ENCODE data around the gene ZNF101. TPM values are rescaled to one million over a fixed set of nuclear protein-coding genes. Genes with fewer than 3 reads are reported as not detected.

ZNF101 gene
- total and polyA plus RNA-seq, 2 of the 4 experiments (the other 2 are of a cell fraction): 2.8 to 7.3 TPM

- DNase-seq: no peak
- Histone ChIP-seq H3K4me3 (ENCODE audit: insufficient read depth, low read depth, low read length) (no peak overlapping the region), H2AK5ac (ENCODE audit: low read depth, low read length) (no peak overlapping the region), H2BK15ac (ENCODE audit: low read depth, low read length) (no peak overlapping the region), H2BK5ac (ENCODE audit: low read depth, low read length, poor library complexity, severe bottlenecking) (no peak overlapping the region), H3K27me3 (ENCODE audit: control insufficient read depth, insufficient read depth, low read length) (no peaks in the 10 kb centered on the region), H4K20me1 (ENCODE audit: insufficient read depth, low read length) (no peaks in the 10 kb centered on the region), H3K4me1 (ENCODE audit: control insufficient read depth, insufficient read depth, low read length) (0 out of 2 replicates have a peak, but pooled peaks cover 2% of the 10 kb centered on the region), H2AFZ (replicated peaks; ENCODE audit: low read length, poor library complexity) (no peak overlapping the region), H3K36me3 (ENCODE audit: control insufficient read depth, insufficient read depth, low read length) (peaks cover 41% of the 10 kb centered on the region), H3K14ac (replicated peaks; ENCODE audit: low read depth, low read length) (no peak overlapping the region), H3K23ac (ENCODE audit: low read depth, low read length) (no peak overlapping the region), H4K8ac (ENCODE audit: low read depth in 2 of 2, low read length in 2 of 2) (no peak overlapping the region), H3K56ac (ENCODE audit: extremely low read depth, insufficient read depth, low read length) (no peak overlapping the region), H3K9ac (ENCODE audit: low read depth, low read length) (no peak overlapping the region), H4K5ac (ENCODE audit: low read depth, low read length) (no peak overlapping the region), H2BK20ac (ENCODE audit: low read depth, low read length) (no peak overlapping the region), H2BK120ac (ENCODE audit: low read depth, low read length) (no peak overlapping the region), H4K91ac (ENCODE audit: insufficient read depth, low read depth, low read length) (no peak overlapping the region), H3K27ac (ENCODE audit: insufficient read depth, low read length) (no peak overlapping the region), H3K9me3 (ENCODE audit: control insufficient read depth, insufficient read depth, low read length) (no peaks in the 10 kb centered on the region), H3K4ac (ENCODE audit: low read depth, low read length) (no peak overlapping the region), H3K9me1 (ENCODE audit: insufficient read depth, low read length) (peaks cover 3% of the 10 kb centered on the region; the same call in 1 of the 2 replicates), H2AK9ac (replicated peaks; ENCODE audit: low read depth, low read length, poor library complexity) (no peak overlapping the region), H3K18ac (ENCODE audit: low read depth, low read length) (no peak overlapping the region), H3K4me2 (ENCODE audit: low read depth, low read length) (no peak overlapping the region), H3K79me1 (ENCODE audit: low read depth in 1 of 2, low read length in 2 of 2) (peaks cover 3 to 13% of the 10 kb centered on the region in 2 experiments)
- no TSS peak for BruUV-seq (replicated peaks)
- TF ChIP-seq CEBPB (IDR thresholded peaks at IDR 0.05; ENCODE audit: low read depth, low read length): no peak
- TF ChIP-seq CTCF (conservative IDR thresholded peaks at IDR 0.05; ENCODE audit: low read depth, low read length): no peak
- no peak for TF ChIP-seq RAD21 (IDR thresholded peaks at IDR 0.05; ENCODE audit: low read length)
- no peak for TF ChIP-seq SMC3 (IDR thresholded peaks at IDR 0.05; ENCODE audit: low read depth, low read length)
- TF ChIP-seq USF2 (IDR thresholded peaks at IDR 0.05; ENCODE audit: low read depth, low read length): no peak
- TF ChIP-seq POLR2A (IDR thresholded peaks at IDR 0.05; ENCODE audit: low read depth, low read length): no peak
- no peak for TF ChIP-seq MXI1 (IDR thresholded peaks at IDR 0.05; ENCODE audit: borderline replicate concordance, low read depth, low read length)
- TF ChIP-seq MAFK (IDR thresholded peaks at IDR 0.05; ENCODE audit: low read depth, low read length): no peak
- no peak for TF ChIP-seq RCOR1 (IDR thresholded peaks at IDR 0.05; ENCODE audit: insufficient replicate concordance, low read length)
- no peak for TF ChIP-seq BHLHE40 (IDR thresholded peaks at IDR 0.05; ENCODE audit: low read depth, low read length)
- no peak for TF ChIP-seq RFX5 (IDR thresholded peaks at IDR 0.05; ENCODE audit: low read depth, low read length)
- TF ChIP-seq NFE2L2 (IDR thresholded peaks at IDR 0.05; ENCODE audit: low read depth, low read length): no peak
- TF ChIP-seq MAZ (IDR thresholded peaks at IDR 0.05; ENCODE audit: borderline replicate concordance, low read depth, low read length): no peak
- no peak for TF ChIP-seq FOS (IDR thresholded peaks at IDR 0.05; ENCODE audit: low read depth, low read length)
- dilution Hi-C loops (cut with HindIII; ENCODE audit: low sequenced_read_pairs, unreplicated experiment) (no loop called here), in situ Hi-C loops (cut with MboI; ENCODE audit: low sequenced_read_pairs) (loop anchor here (25.0 kb wide), 1 partner anchor 250 kb away; no protein-coding TSS in a partner anchor), intact Hi-C loops (cut with micrococcal nuclease) (no loop called here)
- no peak for ATAC-seq (ENCODE audit: low read depth)
- 85% methylated on average over 22 of the region's 53 CpGs; no CpG with 5 or more reads in 1 of the 2 experiments for WGBS, 2 experiments (ENCODE audit: extremely low coverage in 2 of 2, insufficient read length in 1 of 2)
- POLR2A ChIA-PET (ENCODE audit: unreplicated experiment): no interaction called here
- CTCF ChIA-PET: interaction anchor here (0.6 kb wide), 1 partner anchor 12 kb away, joined by 4 read pairs; no protein-coding TSS in a partner anchor
These were observed 31.0 kb upstream of the ZNF101 start for GRCh38 chr19:19637523-19638251.
